HG03558 (cell line): ENCODE data around the gene PODXL.

ENCODE experiments used
- ATAC-seq: cut with Tn5 transposase; IDR thresholded peaks from one replicate; pipeline ENCODE4 v1.9.1; 2021; ENCODE audit warnings: moderate number of reproducible peaks; ENCODE audit not compliant: unreplicated experiment; ENCODE audit errors: extremely low read depth

Gene PODXL

GRCh38 chr7:131556053-131556908 is at the start of gene PODXL:
Gene PODXL (minus strand): TSS chr7:131556628. CDS start chr7:131556359, 269 bp downstream.
- no peak for ATAC-seq

DNA sequence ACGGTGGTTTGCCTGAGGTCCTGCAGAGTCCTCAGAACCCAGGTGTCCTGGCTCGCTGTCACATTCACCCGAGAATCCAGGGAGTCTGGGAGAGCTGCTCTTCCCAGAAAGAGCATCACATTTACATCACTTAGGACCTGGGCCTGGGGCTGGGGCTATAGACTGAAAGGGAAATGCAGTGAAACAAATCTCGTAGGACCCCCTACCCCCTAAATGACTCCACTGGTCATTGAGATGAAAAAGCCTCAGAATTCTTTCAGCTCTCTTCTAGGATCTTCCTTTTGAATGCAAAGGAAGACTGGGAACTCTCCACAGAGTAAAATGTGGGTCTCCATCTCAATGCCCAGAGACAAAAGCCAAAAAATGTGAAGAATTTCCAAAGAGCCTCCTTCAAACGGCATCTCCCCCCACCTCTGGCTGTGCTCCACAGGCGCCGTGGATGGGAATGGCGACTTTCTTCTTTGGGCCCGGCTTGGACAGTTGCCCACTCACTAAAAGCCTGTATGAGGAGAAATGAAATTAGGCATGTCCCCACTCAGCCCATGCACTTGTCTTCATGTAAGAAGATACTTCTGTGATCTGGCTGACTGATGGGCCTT is 49.0 kb upstream of the PODXL start:
- ATAC-seq, result no peak

DNA sequence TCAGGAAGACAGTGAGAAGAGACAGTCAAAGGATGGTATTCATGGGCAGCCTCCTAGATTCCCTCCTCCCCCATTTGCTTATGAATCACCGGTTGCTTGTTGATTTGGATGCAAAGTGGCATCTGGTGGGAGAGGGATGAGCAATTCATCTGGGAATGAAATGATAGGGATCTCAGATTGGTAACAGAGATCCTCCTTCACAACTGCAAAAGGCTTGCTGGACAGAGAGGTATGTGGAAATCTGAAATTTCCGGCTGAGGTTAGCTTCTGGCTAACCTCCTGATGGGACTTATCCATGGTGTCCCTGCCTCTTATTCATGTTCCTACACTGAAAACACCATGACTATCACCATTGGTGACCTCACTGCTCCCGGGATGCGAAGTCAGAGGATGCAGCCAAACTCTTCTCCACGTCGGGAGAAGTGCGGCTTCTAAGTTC is 48.4 kb upstream of the PODXL start:
- no peak for ATAC-seq

GRCh38 chr7:131603932-131604331 is 47.5 kb upstream of the PODXL start:
- ATAC-seq, result no peak

DNA sequence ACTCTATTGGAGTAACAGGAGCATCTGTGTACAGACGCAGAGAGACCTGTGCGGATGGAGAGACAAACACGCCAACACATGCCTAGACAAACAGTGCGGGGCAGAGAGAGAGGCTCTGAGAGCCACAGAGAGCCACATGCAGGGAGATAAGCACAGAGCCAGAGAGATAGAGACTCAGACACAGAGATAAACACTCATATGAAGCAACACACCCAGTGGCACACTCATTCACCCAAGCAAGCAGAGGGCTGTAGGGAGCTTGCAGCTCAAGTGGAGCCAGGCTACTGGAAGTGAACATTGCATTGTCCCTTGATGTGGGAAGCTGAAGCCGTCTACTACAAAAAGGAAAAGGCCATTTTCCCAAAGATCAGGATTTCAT is 46.6 kb upstream of the PODXL start:
- ATAC-seq, result no peak

DNA sequence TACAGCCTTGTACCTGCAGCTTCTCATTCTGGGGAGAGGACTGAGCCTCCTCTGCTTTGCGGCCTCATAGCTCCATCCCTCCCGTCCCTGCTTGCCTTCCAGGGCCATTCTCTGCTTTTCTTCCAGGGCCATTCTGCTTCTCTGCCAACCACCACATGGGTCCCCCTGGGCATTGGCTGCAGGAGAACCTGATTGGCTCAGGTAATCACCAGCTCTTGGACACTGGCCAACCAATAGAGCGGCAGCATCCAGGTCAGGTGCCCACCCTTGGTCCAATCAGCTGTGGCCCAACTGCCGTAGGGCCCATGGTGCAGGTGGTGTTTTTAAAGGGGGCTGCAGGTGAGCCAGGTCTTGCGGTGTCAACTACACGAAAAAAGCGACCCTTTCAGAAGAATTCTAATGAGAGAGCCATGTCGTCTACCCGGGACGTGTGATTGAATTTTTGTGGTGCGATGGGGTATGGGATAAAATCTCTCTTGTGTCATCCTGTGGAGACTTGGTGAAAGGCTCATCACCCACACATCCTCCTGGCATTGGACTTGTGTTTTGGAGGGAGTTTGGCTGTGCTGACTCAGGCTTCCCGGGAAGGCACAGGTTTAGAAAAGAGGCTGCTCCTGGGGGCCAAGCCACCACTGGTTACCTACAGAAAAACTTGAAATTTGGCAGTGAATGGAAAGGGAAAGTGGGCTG is 46.0 kb upstream of the PODXL start:
- no peak for ATAC-seq

DNA sequence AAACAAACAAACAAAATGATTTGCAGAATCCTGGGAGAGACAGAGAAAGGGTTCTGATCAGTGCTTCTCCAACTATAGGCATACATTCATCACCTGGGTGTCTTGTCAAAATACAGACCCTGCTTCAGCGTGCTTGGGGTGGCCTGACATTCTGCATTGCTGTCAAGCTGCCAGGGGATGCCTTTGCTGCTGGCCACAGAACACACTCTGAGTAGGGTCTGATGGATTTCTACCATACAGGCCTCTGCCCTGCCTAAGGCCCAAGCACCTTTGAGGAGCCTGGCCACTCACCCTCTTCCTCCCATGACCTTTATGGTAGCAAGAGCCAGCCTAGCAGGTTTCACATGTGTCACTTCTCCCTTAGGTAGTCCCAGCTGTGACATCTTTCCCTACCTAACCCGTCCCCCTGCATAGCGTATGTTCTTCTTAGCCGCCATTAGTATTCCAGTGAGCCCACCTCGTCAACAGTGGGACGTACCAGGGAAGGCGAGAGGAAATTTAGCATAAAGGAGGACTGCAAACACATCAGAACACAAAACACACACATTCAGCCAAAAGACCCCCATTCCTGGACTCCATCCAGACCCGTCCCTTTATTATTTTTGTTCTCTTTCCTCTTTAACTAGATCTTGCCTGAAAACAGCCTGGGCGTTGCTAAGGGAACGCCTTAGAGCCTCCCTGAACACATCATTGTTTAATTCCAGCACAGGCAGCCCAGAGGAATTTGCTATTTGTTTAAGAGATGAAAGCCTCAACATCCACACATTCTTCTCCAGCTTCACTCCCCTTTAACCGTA is 43.9 kb upstream of the PODXL start:
- ATAC-seq, result no peak

DNA sequence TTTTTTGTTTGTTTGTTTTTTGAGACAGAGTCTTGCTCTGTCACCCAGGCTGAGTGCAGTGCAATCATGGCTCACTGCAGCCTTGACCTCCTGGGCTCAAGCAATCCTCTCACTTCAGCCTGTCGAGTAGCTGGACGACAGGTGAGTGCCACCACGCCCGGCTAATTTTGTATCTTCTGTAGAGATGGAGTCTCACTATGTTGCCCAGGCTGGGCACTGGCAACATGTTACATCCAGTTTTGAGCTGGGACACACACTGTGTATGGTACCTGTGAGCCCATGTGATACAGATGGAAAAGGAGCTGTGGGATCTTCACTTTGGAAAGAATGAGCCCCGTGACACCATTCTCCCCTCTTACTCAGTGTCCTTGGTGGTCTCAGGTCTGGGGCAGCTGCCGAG is 40.4 kb upstream of the PODXL start:
- ATAC-seq, result no peak

DNA sequence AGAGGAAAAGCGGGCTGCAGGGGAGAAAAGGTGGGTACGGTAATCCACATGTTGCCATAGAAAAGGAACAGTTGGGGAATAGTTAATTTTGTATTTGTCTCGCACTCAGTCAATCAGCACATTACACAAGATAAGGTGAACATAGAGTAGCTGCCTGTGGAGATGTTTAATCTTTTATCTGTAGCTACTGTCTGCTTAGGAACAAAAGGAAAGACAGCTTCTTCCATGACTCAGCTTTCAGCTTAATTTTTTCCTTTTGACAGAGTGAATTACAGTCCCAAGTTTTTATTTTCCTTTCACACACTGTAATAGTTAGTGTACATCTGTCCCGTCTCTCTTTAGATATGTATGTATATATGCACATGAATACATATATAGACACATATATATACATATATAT is 39.3 kb upstream of the PODXL start:
- ATAC-seq, result no peak

GRCh38 chr7:131591687-131592319 is 35.4 kb upstream of the PODXL start:
- ATAC-seq, result no peak

DNA sequence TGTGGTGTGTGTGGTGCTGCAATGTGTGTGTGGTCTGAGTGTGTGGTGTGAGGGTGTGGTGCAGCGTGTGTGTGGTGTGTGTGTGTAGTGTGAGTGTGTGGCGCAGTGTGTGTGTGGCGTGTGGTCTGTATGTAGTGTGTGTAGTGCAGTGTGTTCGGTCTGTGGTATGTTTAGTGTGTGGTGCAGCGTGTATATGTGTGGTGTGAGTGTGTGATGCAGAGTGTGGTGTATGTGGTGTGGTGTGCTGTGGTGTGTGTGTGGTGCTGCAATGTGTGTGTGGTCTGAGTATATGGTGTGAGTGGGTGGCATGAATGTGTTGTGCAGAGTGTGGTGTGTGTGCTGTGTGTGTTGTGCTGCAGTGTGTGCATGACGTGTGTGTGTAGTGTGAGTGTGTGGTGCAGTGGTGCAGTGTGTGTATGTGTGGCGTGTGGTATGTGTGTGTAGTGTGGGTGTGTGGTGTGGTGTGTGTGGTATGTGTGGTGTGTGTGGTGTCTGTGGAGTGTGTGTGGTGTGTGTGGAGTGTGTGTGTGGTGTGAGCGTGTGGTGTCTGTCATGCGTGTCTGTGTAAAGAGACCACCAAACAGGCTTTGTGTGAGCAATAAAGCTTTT is 31.0 kb upstream of the PODXL start:
- ATAC-seq, result no peak

GRCh38 chr7:131586759-131587158 is 30.3 kb upstream of the PODXL start:
- no peak for ATAC-seq

GRCh38 chr7:131586259-131586658 is 29.8 kb upstream of the PODXL start:
- no peak for ATAC-seq

DNA sequence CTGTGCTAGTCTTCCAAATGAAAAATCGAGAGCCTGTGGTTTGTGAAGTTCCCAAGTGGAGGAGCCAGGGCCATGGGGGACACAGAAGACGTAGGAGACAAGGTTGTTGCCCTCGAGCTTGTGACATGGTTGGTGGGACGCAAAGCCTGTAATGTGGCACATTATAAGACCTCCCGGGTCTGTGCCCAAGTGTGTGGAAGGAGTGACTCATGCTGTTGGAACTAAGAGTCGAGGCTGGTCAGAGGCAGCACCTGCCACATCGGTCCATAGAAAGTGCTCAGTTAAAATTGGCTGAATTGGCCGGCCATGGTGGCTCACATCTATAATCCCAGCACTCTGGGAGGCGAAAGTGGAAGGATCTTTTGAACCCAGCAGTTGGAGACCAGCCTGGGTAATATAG is 27.0 kb upstream of the PODXL start:
- ATAC-seq, result no peak

GRCh38 chr7:131581241-131582051 is 25.0 kb upstream of the PODXL start:
- ATAC-seq, result no peak

DNA sequence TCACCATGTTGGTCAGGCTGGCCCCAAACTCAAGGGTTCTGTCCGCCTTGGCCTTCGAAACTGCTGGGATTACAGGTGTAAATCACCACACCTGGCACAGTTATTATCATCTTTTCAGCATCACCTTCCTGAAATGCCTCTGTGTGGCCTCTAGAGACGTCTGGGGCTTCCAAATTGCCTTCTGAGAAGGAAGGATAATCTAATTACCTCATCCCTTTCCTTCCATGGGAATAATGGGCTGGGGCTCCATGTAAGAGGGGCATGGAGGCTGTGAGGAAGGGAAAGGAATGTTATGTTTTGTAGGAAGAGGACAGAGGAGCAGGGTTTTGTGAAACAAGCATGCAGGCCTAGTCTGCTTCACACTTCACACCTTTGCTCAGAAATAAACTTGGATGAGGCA is 22.2 kb upstream of the PODXL start:
- no peak for ATAC-seq

DNA sequence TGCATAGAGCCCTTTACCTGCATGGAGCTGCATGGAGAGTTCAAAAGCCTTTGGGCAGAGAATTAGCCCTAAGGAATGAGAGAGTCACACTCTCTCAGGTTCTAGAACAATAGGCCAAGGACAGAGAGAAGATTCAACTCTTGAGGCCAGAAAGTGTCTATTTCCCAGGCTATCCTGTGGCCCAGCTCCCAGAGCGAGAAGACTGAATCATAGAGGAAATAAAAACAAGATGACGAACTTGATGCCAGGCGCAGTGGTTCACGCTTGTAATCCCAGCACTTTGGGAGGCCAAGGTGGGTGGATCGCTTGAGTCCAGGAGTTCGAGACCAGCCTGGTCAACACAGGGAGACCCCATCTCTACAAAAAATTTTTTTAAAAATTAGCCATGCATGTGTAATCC is 18.3 kb upstream of the PODXL start:
- no peak for ATAC-seq

GRCh38 chr7:131570401-131570800 is 14.0 kb upstream of the PODXL start:
- no peak for ATAC-seq

GRCh38 chr7:131568970-131569369 is 12.5 kb upstream of the PODXL start:
- no peak for ATAC-seq
